Cardiac muscle cell (in vitro differentiated cells and primary cell): ENCODE results near the gene BID. TPM values are rescaled to one million over a fixed set of nuclear protein-coding genes. Genes with fewer than 3 reads are reported as not detected.
A peak's percentile ranks its signal among the peaks of the same experiment; 100 is the strongest.

ENCODE experiments used
- DNase-seq, 2 donors: peaks; one replicate each; pipeline versions ENCODE4 v3.0.0 to v3.0.0-alpha.2; 2010 to 2017; ENCODE audit warnings: low read depth in 1 of 2, low spot score in 1 of 2
- H3K27ac ChIP-seq: fragments of 200-600 bp; sonication (generic); 2 replicates; pipeline ENCODE4 v1.5.1; 2016
- H3K27me3 ChIP-seq: fragments of 200-600 bp; sonication (generic); 2 replicates; pipeline ENCODE4 v1.6.0; 2016; ENCODE audit warnings: control low read depth
- H3K36me3 ChIP-seq: fragments of 200-600 bp; sonication (generic); 2 replicates; pipeline ENCODE4 v1.5.1; 2016; ENCODE audit warnings: control low read depth
- H3K4me1 ChIP-seq: fragments of 200-600 bp; sonication (generic); 2 replicates; pipeline ENCODE4 v1.8.1; 2017; ENCODE audit warnings: low read depth, mild to moderate bottlenecking, mixed run types
- H3K4me3 ChIP-seq: fragments of 200-600 bp; sonication (generic); 2 replicates; pipeline ENCODE4 v1.5.1; 2016; ENCODE audit warnings: mild to moderate bottlenecking
- H3K9me3 ChIP-seq: fragments of 200-600 bp; sonication (generic); 2 replicates; pipeline ENCODE4 v1.5.1; 2017; ENCODE audit warnings: low read depth, mild to moderate bottlenecking, control low read depth
- polyA plus RNA-seq: library from polyadenylated mRNA; unstranded; fragments of >200 nt; fragmentation: Nextera tagmentation; extraction: Ambion mirVana; gene quantifications from 2 replicates; pipeline ENCODE4 v1.2.1, GENCODE V29; 2016
- total RNA-seq: library from RNA; depleted of rRNA; stranded (reverse); fragments of >200 nt; gene quantifications from 2 replicates; pipeline ENCODE4 v1.2.3, GENCODE V29; 2016
- TF ChIP-seq, protein P1 (sequence below): IDR thresholded peaks from 2 replicates; pipeline ENCODE4 v1.5.1; 2012; ENCODE audit warnings: low read depth, mild to moderate bottlenecking, low read length

BID gene
- total and polyA plus RNA-seq, 2 experiments from 2014 or later = 30.8 to 57.7 TPM

GRCh38 chr22:17788528-17789378, 14.5 kb upstream of the BID start:
- peaks cover 20% of the 10 kb centered on the region for H3K4me1 ChIP-seq
- H3K27me3 ChIP-seq = no peaks in the 10 kb centered on the region
- no peak overlapping the region for H3K4me3 ChIP-seq
- no peaks in the 10 kb centered on the region for H3K9me3 ChIP-seq
- H3K27ac ChIP-seq = no peak overlapping the region
- peaks cover 13% of the 10 kb centered on the region for H3K36me3 ChIP-seq
- DNase-seq = no peak
- TF ChIP-seq, protein P1, sequence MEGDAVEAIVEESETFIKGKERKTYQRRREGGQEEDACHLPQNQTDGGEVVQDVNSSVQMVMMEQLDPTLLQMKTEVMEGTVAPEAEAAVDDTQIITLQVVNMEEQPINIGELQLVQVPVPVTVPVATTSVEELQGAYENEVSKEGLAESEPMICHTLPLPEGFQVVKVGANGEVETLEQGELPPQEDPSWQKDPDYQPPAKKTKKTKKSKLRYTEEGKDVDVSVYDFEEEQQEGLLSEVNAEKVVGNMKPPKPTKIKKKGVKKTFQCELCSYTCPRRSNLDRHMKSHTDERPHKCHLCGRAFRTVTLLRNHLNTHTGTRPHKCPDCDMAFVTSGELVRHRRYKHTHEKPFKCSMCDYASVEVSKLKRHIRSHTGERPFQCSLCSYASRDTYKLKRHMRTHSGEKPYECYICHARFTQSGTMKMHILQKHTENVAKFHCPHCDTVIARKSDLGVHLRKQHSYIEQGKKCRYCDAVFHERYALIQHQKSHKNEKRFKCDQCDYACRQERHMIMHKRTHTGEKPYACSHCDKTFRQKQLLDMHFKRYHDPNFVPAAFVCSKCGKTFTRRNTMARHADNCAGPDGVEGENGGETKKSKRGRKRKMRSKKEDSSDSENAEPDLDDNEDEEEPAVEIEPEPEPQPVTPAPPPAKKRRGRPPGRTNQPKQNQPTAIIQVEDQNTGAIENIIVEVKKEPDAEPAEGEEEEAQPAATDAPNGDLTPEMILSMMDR = peak; percentile 4

GRCh38 chr22:17787716-17788330, 13.6 kb upstream of the BID start:
- Histone ChIP-seq H3K36me3 (peaks cover 13% of the 10 kb centered on the region), H3K4me3 (no peak overlapping the region), H3K27ac (no peak overlapping the region), H3K27me3 (no peaks in the 10 kb centered on the region), H3K4me1 (peaks cover 12% of the 10 kb centered on the region), H3K9me3 (no peaks in the 10 kb centered on the region)
- no peak for DNase-seq
- TF ChIP-seq, protein P1 = no peak

- H3K9me3 ChIP-seq = no peaks in the 10 kb centered on the region
- H3K4me3 ChIP-seq = no peak overlapping the region
- H3K27ac ChIP-seq = no peak overlapping the region
- TF ChIP-seq, protein P1 = no peak
- no peaks in the 10 kb centered on the region for H3K27me3 ChIP-seq
- peaks cover 13% of the 10 kb centered on the region for H3K36me3 ChIP-seq
- peaks cover 6% of the 10 kb centered on the region for H3K4me1 ChIP-seq
- no peak for DNase-seq
Measured at GRCh38 chr22:17787241-17787640, 13.0 kb upstream of the BID start.

DNA sequence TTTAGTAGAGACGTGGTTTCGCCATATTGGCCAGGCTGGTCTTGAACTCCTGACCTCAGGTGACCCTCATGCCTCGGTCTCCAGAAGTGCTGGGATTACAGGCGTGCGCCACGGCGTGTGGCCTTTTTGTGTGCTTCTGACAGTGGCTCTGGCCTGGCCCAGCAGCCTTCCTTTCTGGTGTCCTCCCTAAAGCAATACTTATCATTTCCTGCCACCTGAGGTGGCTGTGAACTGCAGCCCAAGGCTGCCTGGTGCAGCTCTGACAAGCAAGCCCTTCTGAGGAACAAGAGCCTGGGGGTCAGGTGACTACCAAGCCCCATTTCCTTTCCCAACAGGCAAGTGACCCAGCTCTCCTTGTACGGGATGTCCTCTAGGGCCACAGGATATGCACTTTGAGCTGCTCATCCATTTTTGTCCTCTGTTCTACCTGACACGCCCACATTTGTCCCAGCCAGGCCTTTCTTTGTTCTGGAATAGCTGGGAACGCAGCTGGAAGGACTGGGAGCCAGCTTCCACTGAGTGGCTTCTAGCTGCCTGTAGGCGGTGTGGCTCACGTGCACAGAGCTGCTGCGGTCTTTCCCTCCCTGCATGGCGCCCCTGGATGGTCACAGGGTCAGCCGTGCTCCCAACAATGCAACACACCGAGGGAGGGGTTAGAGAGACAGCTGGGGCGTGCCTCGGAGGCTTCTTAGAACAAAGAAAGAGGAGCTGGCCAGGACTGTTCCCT, 12.3 kb upstream of the BID start:
- H3K27me3 ChIP-seq = no peaks in the 10 kb centered on the region
- peaks cover 13% of the 10 kb centered on the region for H3K36me3 ChIP-seq
- TF ChIP-seq, protein P1 = no peak
- peak overlapping the region; percentile 19 for H3K27ac ChIP-seq
- H3K9me3 ChIP-seq = no peaks in the 10 kb centered on the region
- peak in 1 of 2 donors; percentile 32 for DNase-seq
- no peak overlapping the region for H3K4me3 ChIP-seq
- H3K4me1 ChIP-seq = peaks cover 6% of the 10 kb centered on the region
